Measurements from ENCODE around the gene WNK2.

DNA sequence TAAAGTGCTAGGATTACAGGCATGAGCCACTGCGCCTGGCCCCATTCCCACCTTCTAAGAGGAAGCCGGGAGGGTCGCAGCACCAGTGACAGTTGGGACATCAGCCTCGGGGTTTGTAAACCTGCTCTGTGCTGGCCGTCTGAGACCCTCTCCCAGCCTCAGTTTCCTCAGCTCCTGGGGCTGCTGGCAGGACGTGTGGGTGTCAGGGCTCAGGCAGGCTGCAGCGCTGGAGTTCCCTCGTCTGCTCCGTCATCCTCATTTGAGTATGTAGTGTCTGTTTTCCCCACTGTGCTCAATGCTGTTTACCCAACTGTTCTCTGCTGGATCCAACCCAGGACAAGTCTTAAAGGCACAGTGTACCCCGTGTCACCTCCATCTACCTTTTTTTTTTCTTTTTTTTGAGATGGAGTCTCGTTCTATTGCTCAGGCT is 47.9 kb upstream of the WNK2 start:
- TF ChIP-seq, protein P1, sequence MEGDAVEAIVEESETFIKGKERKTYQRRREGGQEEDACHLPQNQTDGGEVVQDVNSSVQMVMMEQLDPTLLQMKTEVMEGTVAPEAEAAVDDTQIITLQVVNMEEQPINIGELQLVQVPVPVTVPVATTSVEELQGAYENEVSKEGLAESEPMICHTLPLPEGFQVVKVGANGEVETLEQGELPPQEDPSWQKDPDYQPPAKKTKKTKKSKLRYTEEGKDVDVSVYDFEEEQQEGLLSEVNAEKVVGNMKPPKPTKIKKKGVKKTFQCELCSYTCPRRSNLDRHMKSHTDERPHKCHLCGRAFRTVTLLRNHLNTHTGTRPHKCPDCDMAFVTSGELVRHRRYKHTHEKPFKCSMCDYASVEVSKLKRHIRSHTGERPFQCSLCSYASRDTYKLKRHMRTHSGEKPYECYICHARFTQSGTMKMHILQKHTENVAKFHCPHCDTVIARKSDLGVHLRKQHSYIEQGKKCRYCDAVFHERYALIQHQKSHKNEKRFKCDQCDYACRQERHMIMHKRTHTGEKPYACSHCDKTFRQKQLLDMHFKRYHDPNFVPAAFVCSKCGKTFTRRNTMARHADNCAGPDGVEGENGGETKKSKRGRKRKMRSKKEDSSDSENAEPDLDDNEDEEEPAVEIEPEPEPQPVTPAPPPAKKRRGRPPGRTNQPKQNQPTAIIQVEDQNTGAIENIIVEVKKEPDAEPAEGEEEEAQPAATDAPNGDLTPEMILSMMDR (conservative IDR thresholded peaks at IDR 0.05 in 1 of 2, IDR thresholded peaks at IDR 0.05 in 1 of 2; ENCODE audit: extremely low read depth in 1 of 2, insufficient read depth in 1 of 2, low read depth in 1 of 2, low read length in 2 of 2): no peak
- no peak for TF ChIP-seq EZH2 (IDR thresholded peaks at IDR 0.05; ENCODE audit: borderline replicate concordance, low read length)

Measured in mammary epithelial cell (primary cell).